GM15510 (cell line): ENCODE data around the gene SCFD2.

Experiments used
- POLR2A ChIP-seq: IDR thresholded peaks from 3 replicates; pipeline ENCODE4 v1.6.1; 2011; ENCODE audit warnings: borderline replicate concordance; ENCODE audit not compliant: insufficient read length; ENCODE audit errors: extremely low read depth

SCFD2 gene

DNA sequence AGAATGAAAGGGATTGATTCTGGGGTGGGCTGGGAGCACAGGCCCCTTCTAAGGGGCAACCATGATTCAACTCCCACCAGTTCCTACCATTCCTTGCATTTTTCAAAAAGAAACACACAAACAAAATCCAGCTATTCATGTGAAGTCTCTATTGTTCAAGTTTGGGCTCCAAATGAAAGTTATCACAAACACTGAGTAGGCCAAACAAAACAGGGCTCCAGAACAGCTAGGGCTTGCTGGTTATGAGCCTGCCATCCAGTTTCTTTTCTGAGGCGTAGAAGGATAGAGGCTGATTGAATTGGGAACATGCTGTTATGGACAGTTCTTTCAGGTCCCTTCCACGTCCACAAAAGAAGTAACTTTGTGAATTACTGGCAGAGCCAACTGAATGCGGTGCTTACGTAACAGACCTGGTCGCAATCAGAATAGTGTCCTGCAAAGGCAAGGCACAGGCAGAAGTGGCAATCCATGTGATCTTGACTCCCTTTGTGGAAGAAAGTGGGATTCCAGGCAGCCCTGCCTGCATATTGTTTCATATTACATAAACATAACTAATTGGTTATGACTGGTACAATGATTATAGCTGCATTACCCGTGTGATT is 244.5 kb downstream of the SCFD2 start:
- no peak for TF ChIP-seq POLR2A

DNA sequence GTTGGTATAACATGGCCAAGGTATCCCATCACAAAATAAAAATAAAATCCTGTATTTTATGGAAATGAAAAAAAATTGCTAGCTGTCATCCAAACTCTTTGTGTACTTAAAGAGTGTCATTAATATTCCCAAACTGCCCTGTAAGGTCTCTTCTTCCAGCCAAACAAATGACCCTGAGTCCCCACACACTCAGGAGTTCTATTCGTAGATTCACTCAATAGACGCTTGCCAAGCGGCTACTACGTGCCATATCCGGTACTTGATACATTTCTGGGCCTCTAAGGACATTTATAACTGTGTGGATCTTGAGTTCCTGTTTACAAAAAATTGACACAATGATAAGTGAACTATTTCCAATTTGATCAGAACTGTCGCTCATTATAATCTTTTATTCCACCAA is 245.1 kb downstream of the SCFD2 start:
- no peak for TF ChIP-seq POLR2A

- TF ChIP-seq POLR2A = no peak
Measured at GRCh38 chr4:53119680-53120079, 246.2 kb downstream of the SCFD2 start.

DNA sequence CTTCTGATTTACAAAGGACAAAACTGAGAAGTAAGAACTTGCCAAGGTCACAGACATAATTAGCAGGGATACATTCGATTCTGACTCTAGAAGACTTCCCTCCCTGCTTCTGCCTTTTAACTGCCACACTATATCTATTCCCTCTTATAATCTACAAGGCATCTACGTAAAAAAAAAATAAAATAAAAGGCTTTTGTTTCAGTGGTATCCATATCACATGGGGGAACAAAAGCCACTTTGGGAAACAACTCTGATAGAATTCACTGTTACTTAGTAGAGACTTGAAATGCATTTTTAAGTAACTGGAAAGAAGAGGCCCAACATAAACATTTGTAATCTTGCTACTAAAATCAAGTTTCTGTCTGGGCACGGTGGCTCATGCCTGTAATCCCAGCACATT is 247.2 kb downstream of the SCFD2 start:
- no peak for TF ChIP-seq POLR2A

- no peak for TF ChIP-seq POLR2A
Measured at GRCh38 chr4:53116954-53117353, 248.9 kb downstream of the SCFD2 start.

DNA sequence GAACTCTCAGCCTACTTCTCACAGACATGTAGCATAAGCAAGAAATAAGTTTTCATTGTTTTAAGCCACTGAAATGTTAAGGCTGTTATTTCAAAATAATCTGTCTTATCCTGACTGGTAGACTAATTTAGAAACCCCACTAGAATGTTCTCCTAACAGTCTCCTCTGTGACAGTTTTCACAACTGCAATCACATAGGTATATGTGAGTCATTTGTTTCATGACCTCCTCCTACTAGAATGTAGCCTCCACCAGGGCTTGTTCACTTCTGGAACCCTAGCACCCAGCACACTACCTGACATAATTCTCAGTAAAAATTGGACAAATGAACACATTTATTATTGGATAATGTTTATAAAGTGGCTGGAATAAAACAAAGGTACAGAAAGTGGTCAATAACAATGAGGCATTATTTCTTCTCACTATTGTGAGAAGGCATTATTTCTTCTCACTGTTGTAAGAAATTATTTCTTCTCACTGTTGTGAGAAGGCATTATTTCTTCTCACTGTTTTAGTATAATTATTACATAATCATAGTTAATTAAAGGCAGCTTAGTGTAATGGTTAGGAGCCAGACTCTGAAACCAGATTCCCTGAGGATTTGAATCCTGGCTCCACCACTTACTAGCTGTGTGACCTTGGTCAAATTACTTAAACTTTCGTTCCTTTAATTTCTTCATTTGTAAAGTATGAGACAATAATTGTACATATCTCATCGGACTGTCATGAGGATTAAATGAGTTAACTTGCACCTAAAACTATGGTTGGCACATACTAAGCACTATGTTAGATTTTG is 252.2 kb downstream of the SCFD2 start:
- TF ChIP-seq POLR2A = no peak

DNA sequence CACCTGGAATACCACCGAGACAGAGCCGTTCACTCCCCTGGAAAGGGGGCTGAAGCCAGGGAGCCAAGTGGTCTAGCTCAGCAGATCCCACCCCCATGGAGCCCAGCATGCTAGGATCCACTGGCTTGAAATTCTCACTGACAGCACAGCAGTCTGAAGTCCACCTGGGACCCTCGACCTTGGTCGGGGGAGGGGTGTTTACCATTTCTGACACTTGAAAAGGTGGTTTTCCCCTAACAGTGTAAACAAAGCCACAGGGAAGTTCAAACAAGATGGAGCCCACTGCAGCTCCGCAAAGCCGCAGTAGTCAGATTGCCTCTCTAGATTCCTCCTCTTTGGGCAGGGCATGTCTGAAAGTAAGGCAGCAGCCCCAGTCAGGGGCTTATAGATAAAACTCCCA is 260.5 kb downstream of the SCFD2 start:
- no peak for TF ChIP-seq POLR2A

GRCh38 chr4:53103481-53103880 is 262.4 kb downstream of the SCFD2 start:
- no peak for TF ChIP-seq POLR2A

- TF ChIP-seq POLR2A = no peak
Measured at GRCh38 chr4:53101191-53101581, 264.7 kb downstream of the SCFD2 start.

- no peak for TF ChIP-seq POLR2A
Measured at GRCh38 chr4:53100501-53101190, 265.2 kb downstream of the SCFD2 start.

DNA sequence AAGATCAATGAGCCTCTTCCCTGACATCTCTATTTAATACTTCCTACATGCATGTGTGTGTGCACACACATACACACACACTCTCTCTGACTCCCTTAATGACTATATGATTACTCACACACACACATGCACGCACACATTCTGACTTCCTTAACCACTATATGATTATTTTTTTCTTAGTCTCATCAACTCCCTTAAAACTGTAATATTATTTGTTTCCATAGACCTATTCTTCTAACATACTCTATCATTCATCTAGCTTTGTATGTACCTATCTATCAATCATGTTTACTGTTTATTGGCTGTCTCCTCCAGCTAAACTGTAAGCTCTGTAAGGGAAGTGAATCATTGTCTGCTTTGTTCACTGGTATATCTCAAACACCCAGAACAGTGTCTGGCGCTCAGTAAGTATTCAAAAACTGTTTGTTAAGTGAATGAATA is 267.2 kb downstream of the SCFD2 start:
- TF ChIP-seq POLR2A = no peak

- no peak for TF ChIP-seq POLR2A
Measured at GRCh38 chr4:53094040-53094439, 271.8 kb downstream of the SCFD2 start.

- TF ChIP-seq POLR2A = no peak
Measured at GRCh38 chr4:53089936-53090729, 275.7 kb downstream of the SCFD2 start.

DNA sequence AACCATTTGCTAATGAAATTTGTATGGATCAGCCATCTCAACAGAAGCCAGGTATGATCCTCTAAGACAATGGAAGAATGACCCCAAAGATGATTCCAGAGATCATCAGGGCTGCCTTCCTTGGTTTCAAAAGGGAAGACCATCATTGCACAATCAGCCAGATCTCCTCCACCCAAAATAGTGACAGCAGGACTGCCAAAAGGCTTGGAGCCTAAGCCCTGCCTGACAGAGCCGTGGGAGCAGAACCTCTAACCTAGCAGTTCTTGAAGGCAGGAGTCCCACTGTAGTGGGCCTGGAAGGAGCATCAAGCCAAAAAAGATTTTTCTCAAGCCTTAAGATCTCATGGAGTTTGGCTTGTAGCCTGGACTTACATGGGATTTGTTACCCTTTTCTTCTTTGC is 277.7 kb downstream of the SCFD2 start:
- TF ChIP-seq POLR2A = no peak
